C4-2B (cell line): ENCODE results near the gene ATP1B1.

Experiments used
- ZFX ChIP-seq: fragments of 450-650 bp; IDR thresholded peaks from 2 replicates; pipeline ENCODE4 v1.6.1; 2017
- TF ChIP-seq, protein P1 (sequence below): fragments of 450-650 bp; conservative IDR thresholded peaks from 2 replicates; pipeline ENCODE4 v1.5.1; 2017; ENCODE audit warnings: mild to moderate bottlenecking

DNA sequence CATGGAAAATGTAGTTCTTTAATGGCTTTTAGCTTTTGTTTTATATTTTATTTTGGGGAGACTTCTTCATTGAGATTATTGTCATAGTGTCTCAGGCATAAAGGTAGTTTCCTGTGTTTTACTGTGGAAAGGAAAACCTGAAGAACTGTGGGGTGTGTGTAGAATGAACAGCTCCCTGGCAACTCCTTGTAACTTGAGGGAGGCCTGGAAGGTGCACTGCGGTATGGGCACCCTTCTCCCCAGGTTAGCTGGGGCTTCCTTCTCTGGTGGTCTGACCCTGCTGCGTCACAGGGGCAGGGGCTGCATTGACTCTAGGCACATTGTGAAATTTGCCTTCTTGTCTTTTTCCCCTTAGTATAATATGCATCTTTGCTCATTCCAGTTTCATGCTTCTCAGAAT, 1.7 kb downstream of the ATP1B1 start:
- TF ChIP-seq, protein P1, sequence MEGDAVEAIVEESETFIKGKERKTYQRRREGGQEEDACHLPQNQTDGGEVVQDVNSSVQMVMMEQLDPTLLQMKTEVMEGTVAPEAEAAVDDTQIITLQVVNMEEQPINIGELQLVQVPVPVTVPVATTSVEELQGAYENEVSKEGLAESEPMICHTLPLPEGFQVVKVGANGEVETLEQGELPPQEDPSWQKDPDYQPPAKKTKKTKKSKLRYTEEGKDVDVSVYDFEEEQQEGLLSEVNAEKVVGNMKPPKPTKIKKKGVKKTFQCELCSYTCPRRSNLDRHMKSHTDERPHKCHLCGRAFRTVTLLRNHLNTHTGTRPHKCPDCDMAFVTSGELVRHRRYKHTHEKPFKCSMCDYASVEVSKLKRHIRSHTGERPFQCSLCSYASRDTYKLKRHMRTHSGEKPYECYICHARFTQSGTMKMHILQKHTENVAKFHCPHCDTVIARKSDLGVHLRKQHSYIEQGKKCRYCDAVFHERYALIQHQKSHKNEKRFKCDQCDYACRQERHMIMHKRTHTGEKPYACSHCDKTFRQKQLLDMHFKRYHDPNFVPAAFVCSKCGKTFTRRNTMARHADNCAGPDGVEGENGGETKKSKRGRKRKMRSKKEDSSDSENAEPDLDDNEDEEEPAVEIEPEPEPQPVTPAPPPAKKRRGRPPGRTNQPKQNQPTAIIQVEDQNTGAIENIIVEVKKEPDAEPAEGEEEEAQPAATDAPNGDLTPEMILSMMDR: no peak
- no peak for TF ChIP-seq ZFX
